T-helper 1 cell treated with Interleukin-12 subunit alpha and Interleukin-12 subunit beta and Interleukin-4 antibody, amounts not matched to agents 30 μg/mL and 1 μg/mL, for 36 hours (primary cell): Measurements from ENCODE around the gene TAS1R2.

Experiments used
- H3K27ac Mint-ChIP-seq: one replicate; pipeline ENCODE4 v1.8.0; 2021; ENCODE audit warnings: mild to moderate bottlenecking, mixed read lengths
- H3K27me3 Mint-ChIP-seq: one replicate; pipeline ENCODE4 v1.8.0; 2021; ENCODE audit warnings: low read depth, mixed read lengths
- H3K36me3 Mint-ChIP-seq: one replicate; pipeline ENCODE4 v1.8.0; 2021; ENCODE audit warnings: low read depth, mixed read lengths
- H3K4me1 Mint-ChIP-seq: one replicate; pipeline ENCODE4 v1.8.0; 2021; ENCODE audit warnings: low read depth, mixed read lengths
- H3K4me3 Mint-ChIP-seq: one replicate; pipeline ENCODE4 v1.8.0; 2021; ENCODE audit warnings: mild to moderate bottlenecking, moderate library complexity, mixed read lengths
- H3K9me3 Mint-ChIP-seq: one replicate; pipeline ENCODE4 v1.8.0; 2021; ENCODE audit warnings: mixed read lengths

TAS1R2 gene

GRCh38 chr1:18796950-18797349 is 62.5 kb downstream of the TAS1R2 start:
- Mint-ChIP-seq H3K36me3 (no peaks in the 10 kb centered on the region), H3K27ac (no peak overlapping the region), H3K27me3 (no peaks in the 10 kb centered on the region), H3K4me1 (no peaks in the 10 kb centered on the region), H3K4me3 (no peak overlapping the region), H3K9me3 (no peaks in the 10 kb centered on the region)

- Mint-ChIP-seq H3K36me3 (no peaks in the 10 kb centered on the region), H3K27me3 (no peaks in the 10 kb centered on the region), H3K9me3 (no peaks in the 10 kb centered on the region), H3K27ac (no peak overlapping the region), H3K4me3 (no peak overlapping the region), H3K4me1 (no peaks in the 10 kb centered on the region)
These were observed 64.3 kb downstream of the TAS1R2 start for GRCh38 chr1:18795002-18795689.

- Mint-ChIP-seq H3K27ac (no peak overlapping the region), H3K9me3 (no peaks in the 10 kb centered on the region), H3K36me3 (no peaks in the 10 kb centered on the region), H3K27me3 (peaks cover 3% of the 10 kb centered on the region), H3K4me3 (no peak overlapping the region), H3K4me1 (no peaks in the 10 kb centered on the region)
These were observed 64.9 kb downstream of the TAS1R2 start for GRCh38 chr1:18794561-18794960.

- Mint-ChIP-seq H3K27ac (no peak overlapping the region), H3K9me3 (no peaks in the 10 kb centered on the region), H3K4me3 (no peak overlapping the region)
These were observed 65.4 kb downstream of the TAS1R2 start for GRCh38 chr1:18794051-18794450.

GRCh38 chr1:18793164-18793563 is 66.3 kb downstream of the TAS1R2 start:
- peaks cover 9% of the 10 kb centered on the region for H3K27me3 Mint-ChIP-seq
- H3K27ac Mint-ChIP-seq: no peak overlapping the region
- no peak overlapping the region for H3K4me3 Mint-ChIP-seq
- no peaks in the 10 kb centered on the region for H3K36me3 Mint-ChIP-seq
- no peaks in the 10 kb centered on the region for H3K4me1 Mint-ChIP-seq
- no peaks in the 10 kb centered on the region for H3K9me3 Mint-ChIP-seq

More at GRCh38 chr1:18794051-18794450, 65.4 kb downstream of the TAS1R2 start:
- no peaks in the 10 kb centered on the region for H3K4me1 Mint-ChIP-seq
- H3K27me3 Mint-ChIP-seq: peaks cover 6% of the 10 kb centered on the region
- no peaks in the 10 kb centered on the region for H3K36me3 Mint-ChIP-seq

- H3K36me3 Mint-ChIP-seq: no peaks in the 10 kb centered on the region
- no peaks in the 10 kb centered on the region for H3K4me1 Mint-ChIP-seq
- peaks cover 9% of the 10 kb centered on the region for H3K27me3 Mint-ChIP-seq
- no peak overlapping the region for H3K27ac Mint-ChIP-seq
- H3K9me3 Mint-ChIP-seq: no peaks in the 10 kb centered on the region
- no peak overlapping the region for H3K4me3 Mint-ChIP-seq
These were observed 66.7 kb downstream of the TAS1R2 start for GRCh38 chr1:18792747-18793146.
